ENCODE results near the gene COL6A1. TPM values are rescaled to one million over a fixed set of nuclear protein-coding genes. Genes with fewer than 3 reads are reported as not detected.

Gene COL6A1
- total and polyA plus RNA-seq, 2 of the 13 experiments (the other 11 are each of a cell fraction or from before 2014, with no cell fraction given) = 3.1 to 4.8 TPM

DNA sequence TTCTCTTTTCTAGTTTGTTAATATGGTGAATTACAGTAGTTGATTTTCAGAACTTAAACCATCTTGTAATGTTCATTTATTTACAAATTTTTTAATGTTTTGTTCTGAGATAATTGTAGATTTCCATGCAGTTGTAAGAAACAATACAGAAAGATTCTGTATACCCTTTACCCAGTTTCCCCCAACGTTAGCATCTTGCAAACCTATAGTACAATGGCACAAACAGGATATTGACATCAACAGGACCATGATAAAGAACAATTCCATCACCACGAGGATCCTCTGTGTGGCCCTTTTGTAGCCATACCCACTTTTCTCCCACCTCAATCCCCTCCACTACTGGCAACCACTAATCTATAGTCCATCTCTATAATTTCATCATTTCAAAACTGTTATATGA is 33.3 kb downstream of the COL6A1 start (continued):
- TF ChIP-seq MIER3 (CRISPR knock-in tag; IDR thresholded peaks at IDR 0.05; ENCODE audit: borderline replicate concordance) (no peak), PHF21A (CRISPR knock-in tag; IDR thresholded peaks at IDR 0.05) (no peak)

- ChIA-PET CTCF (ENCODE audit: low intra/inter-chr PET ratio, low total read pairs) (no interaction called here), POLR2A (no interaction called here)
- intact Hi-C loops (cut with micrococcal nuclease; ENCODE audit: unreplicated experiment) (no loop called here), in situ Hi-C loops (cut with HindIII; ENCODE audit: extremely low pct_ligation_motif_present, low pct_unique_long_range_greater_than_20kb) (no loop called here)
- H3K9me3 ChIP-seq (ENCODE audit: low read length) = no peaks in the 10 kb centered on the region
- no peak overlapping the region for H2AFZ ChIP-seq (ENCODE audit: low read length)
- H3K27me3 ChIP-seq (ENCODE audit: control insufficient read depth in 1 of 2, insufficient read depth in 2 of 2, low read length in 2 of 2) = 0 out of 5 replicates have a peak, but pooled peaks cover 0 to 3% of the 10 kb centered on the region in 2 experiments
- H3K79me2 ChIP-seq (ENCODE audit: insufficient read depth, low read length) = no peaks in the 10 kb centered on the region
- no peak overlapping the region for H3K4me2 ChIP-seq (ENCODE audit: low read depth, low read length)
- ATAC-seq (no peak), DNase-seq (ENCODE audit: low spot score) (no peak), FAIRE-seq (no peak)
- H4K20me1 ChIP-seq (ENCODE audit: insufficient read depth, low read length) = no peaks in the 10 kb centered on the region
- no peak overlapping the region for H3K9ac ChIP-seq (ENCODE audit: insufficient read depth, low read depth, low read length)
- no TSS peak for BruUV-seq (replicated peaks)
- no peak overlapping the region for H3K27ac ChIP-seq (ENCODE audit: extremely low read length, insufficient read depth, low read length)
- no peaks in the 10 kb centered on the region for H3K36me3 ChIP-seq (replicated peaks in 1 of 2; ENCODE audit: control insufficient read depth in 1 of 2, insufficient read depth in 2 of 2, low read length in 2 of 2)
- TF ChIP-seq CC2D1A (CRISPR knock-in tag; IDR thresholded peaks at IDR 0.05) (no peak), ATF7 (IDR thresholded peaks at IDR 0.05) (peak; percentile 25; the same call in 1 of the 2 replicates), ATF7 (CRISPR knock-in tag; IDR thresholded peaks at IDR 0.05) (no peak), CREB1 (IDR thresholded peaks at IDR 0.05) (peak; percentile 45; the same call in 1 of the 2 replicates), CREB1 (CRISPR knock-in tag; IDR thresholded peaks at IDR 0.05) (no peak)
- no peaks in the 10 kb centered on the region for H3K4me1 ChIP-seq (ENCODE audit: insufficient read depth, low read length)
- no peak overlapping the region for H3K4me3 ChIP-seq (replicated peaks in 1 of 3; ENCODE audit: insufficient read depth in 1 of 3, low read depth in 2 of 3, low read length in 3 of 3)
Observed at GRCh38 chr21:46017148-46017547, 35.6 kb downstream of the COL6A1 start.

DNA sequence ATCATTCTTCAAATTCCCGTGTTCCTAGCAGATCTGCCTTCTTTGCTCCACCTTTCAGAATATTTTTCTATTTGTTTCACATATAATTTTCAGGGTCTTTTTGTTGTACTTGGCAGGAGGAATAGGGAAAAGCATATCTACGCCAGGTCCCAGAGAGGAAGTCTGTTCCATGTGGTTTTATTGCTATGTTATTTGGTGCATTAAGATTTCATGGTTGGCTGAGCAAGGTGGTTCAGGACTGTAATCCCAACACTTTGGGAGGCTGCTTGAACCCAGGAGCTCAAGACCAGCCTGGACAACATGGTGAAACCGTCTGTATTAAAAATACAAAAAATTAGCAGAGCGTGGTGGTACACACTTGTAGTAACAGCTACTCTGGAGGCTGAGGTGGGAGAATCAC is 36.1 kb downstream of the COL6A1 start:
- TF ChIP-seq HNRNPUL1 (IDR thresholded peaks at IDR 0.05; ENCODE audit: low read depth, low read length) (no peak), ZBTB14 (CRISPR knock-in tag; IDR thresholded peaks at IDR 0.05) (no peak), TCF7 (IDR thresholded peaks at IDR 0.05; ENCODE audit: low read depth) (no peak), ZNF790 (CRISPR knock-in tag; IDR thresholded peaks at IDR 0.05; ENCODE audit: borderline replicate concordance) (no peak), ZMYM2 (CRISPR knock-in tag; IDR thresholded peaks at IDR 0.05) (no peak), RARA (CRISPR knock-in tag; IDR thresholded peaks at IDR 0.05) (no peak), ZNF567 (CRISPR knock-in tag; IDR thresholded peaks at IDR 0.05; ENCODE audit: borderline replicate concordance) (no peak), ZMYM3 (CRISPR knock-in tag; IDR thresholded peaks at IDR 0.05) (no peak), SRF (IDR thresholded peaks at IDR 0.05; ENCODE audit: low read depth, low read length) (no peak), ZNF780A (CRISPR knock-in tag; IDR thresholded peaks at IDR 0.05) (no peak)
- CTCF ChIA-PET (ENCODE audit: low intra/inter-chr PET ratio, low total read pairs) = no interaction called here
- H3K4me3 ChIP-seq (replicated peaks in 1 of 3; ENCODE audit: insufficient read depth in 1 of 3, low read depth in 2 of 3, low read length in 3 of 3) = no peak overlapping the region
- 0 out of 5 replicates have a peak, but pooled peaks cover 0 to 3% of the 10 kb centered on the region in 2 experiments for H3K27me3 ChIP-seq (ENCODE audit: control insufficient read depth in 1 of 2, insufficient read depth in 2 of 2, low read length in 2 of 2)
- H3K9ac ChIP-seq (ENCODE audit: insufficient read depth, low read depth, low read length) = no peak overlapping the region
- H3K4me2 ChIP-seq (ENCODE audit: low read depth, low read length) = no peak overlapping the region
- intact Hi-C loops (cut with micrococcal nuclease; ENCODE audit: unreplicated experiment) = no loop called here
- no peaks in the 10 kb centered on the region for H3K36me3 ChIP-seq (replicated peaks in 1 of 2; ENCODE audit: control insufficient read depth in 1 of 2, insufficient read depth in 2 of 2, low read length in 2 of 2)
- H4K20me1 ChIP-seq (ENCODE audit: insufficient read depth, low read length) = no peaks in the 10 kb centered on the region
- 42% methylated on average over 4 of the region's 4 CpGs for WGBS (ENCODE audit: low lambda C conversion rate)
- H3K27ac ChIP-seq (ENCODE audit: extremely low read length, insufficient read depth, low read length) = no peak overlapping the region
- H3K4me1 ChIP-seq (ENCODE audit: insufficient read depth, low read length) = no peaks in the 10 kb centered on the region
- in situ Hi-C loops (cut with HindIII; ENCODE audit: extremely low pct_ligation_motif_present, low pct_unique_long_range_greater_than_20kb) = no loop called here
- POLR2A ChIA-PET = no interaction called here
- DNase-seq (ENCODE audit: low spot score) (no peak), ATAC-seq (no peak), FAIRE-seq (no peak)
- no TSS peak for BruUV-seq (replicated peaks)
- no peaks in the 10 kb centered on the region for H3K9me3 ChIP-seq (ENCODE audit: low read length)
- no peak overlapping the region for H2AFZ ChIP-seq (ENCODE audit: low read length)
- no peaks in the 10 kb centered on the region for H3K79me2 ChIP-seq (ENCODE audit: insufficient read depth, low read length)

Data from HepG2 (cell line).